ENCODE data around the gene TBCA. TPM values are rescaled to one million over a fixed set of nuclear protein-coding genes. Genes with fewer than 3 reads are reported as not detected.

TBCA gene
- total and polyA plus RNA-seq, 2 of the 13 experiments (the other 11 are each of a cell fraction or from before 2014, with no cell fraction given), result 93.8 to 309 TPM

- peaks cover 58% of the 10 kb centered on the region for H4K20me1 ChIP-seq (ENCODE audit: insufficient read depth, low read length)
- no peaks in the 10 kb centered on the region for H3K9me3 ChIP-seq (ENCODE audit: low read length)
- in situ Hi-C loops (cut with HindIII; ENCODE audit: extremely low pct_ligation_motif_present, low pct_unique_long_range_greater_than_20kb) (no loop called here), intact Hi-C loops (cut with micrococcal nuclease; ENCODE audit: unreplicated experiment) (loop anchor here (10.0 kb wide), 1 partner anchor 232 kb away; no protein-coding TSS in a partner anchor)
- H3K27me3 ChIP-seq (ENCODE audit: control insufficient read depth in 1 of 2, insufficient read depth in 2 of 2, low read length in 2 of 2), result no peaks in the 10 kb centered on the region
- H3K36me3 ChIP-seq (replicated peaks in 1 of 2; ENCODE audit: control insufficient read depth in 1 of 2, insufficient read depth in 2 of 2, low read length in 2 of 2), result peaks cover 3 to 23% of the 10 kb centered on the region in 2 experiments; a peak in 4 of 5 replicates
- FAIRE-seq (no peak), ATAC-seq (no peak), DNase-seq (ENCODE audit: low spot score) (no peak)
- BruUV-seq (replicated peaks), result no TSS peak
- peaks cover 62% of the 10 kb centered on the region for H3K4me1 ChIP-seq (ENCODE audit: insufficient read depth, low read length)
- H3K4me3 ChIP-seq (replicated peaks in 1 of 3; ENCODE audit: insufficient read depth in 1 of 3, low read depth in 2 of 3, low read length in 3 of 3), result no peak overlapping the region; a peak in 1 of 6 replicates
- POLR2A ChIA-PET, result interaction anchor here (1.0 kb wide), 1 partner anchor 40 kb away, joined by 3 read pairs; no protein-coding TSS in a partner anchor
- H3K79me2 ChIP-seq (ENCODE audit: insufficient read depth, low read length), result peaks cover 84% of the 10 kb centered on the region
- CTCF ChIA-PET (ENCODE audit: low intra/inter-chr PET ratio, low total read pairs), result no interaction called here
- H3K27ac ChIP-seq (ENCODE audit: extremely low read length, insufficient read depth, low read length), result no peak overlapping the region
- H3K4me2 ChIP-seq (ENCODE audit: low read depth, low read length), result peak overlapping the region; percentile 100
- no peak overlapping the region for H3K9ac ChIP-seq (ENCODE audit: insufficient read depth, low read depth, low read length)
- H2AFZ ChIP-seq (ENCODE audit: low read length), result no peak overlapping the region
- TF ChIP-seq KLF12 (CRISPR knock-in tag; IDR thresholded peaks at IDR 0.05; ENCODE audit: borderline replicate concordance) (no peak), SUZ12 (IDR thresholded peaks at IDR 0.05; ENCODE audit: low read depth, low read length) (no peak), TFE3 (CRISPR knock-in tag; IDR thresholded peaks at IDR 0.05) (no peak), RBM39 (IDR thresholded peaks at IDR 0.05; ENCODE audit: low read depth, low read length, poor library complexity, severe bottlenecking) (no peak), AGO2 (optimal IDR thresholded peaks at IDR 0.05; ENCODE audit: low read depth, low read length) (no peak), BORCS8-MEF2B (CRISPR knock-in tag; IDR thresholded peaks at IDR 0.05) (no peak), ZNF597 (CRISPR knock-in tag; IDR thresholded peaks at IDR 0.05) (no peak), ISX (CRISPR knock-in tag; conservative IDR thresholded peaks at IDR 0.05) (no peak), MAFF (IDR thresholded peaks at IDR 0.05; ENCODE audit: low read depth, low read length) (peak; percentile 54; the same call in 1 of the 2 replicates), GTF2F1 (IDR thresholded peaks at IDR 0.05; ENCODE audit: low read length) (no peak), HDAC2 (CRISPR knock-in tag; IDR thresholded peaks at IDR 0.05) (no peak), RFXANK (CRISPR knock-in tag; IDR thresholded peaks at IDR 0.05) (no peak), STAG1 (CRISPR knock-in tag; IDR thresholded peaks at IDR 0.05) (no peak), ZNF282 (IDR thresholded peaks at IDR 0.05; ENCODE audit: partially characterized antibody) (no peak), ZNF343 (CRISPR knock-in tag; IDR thresholded peaks at IDR 0.05) (no peak), TFDP2 (CRISPR knock-in tag; IDR thresholded peaks at IDR 0.05) (no peak), ZNF460 (CRISPR knock-in tag; IDR thresholded peaks at IDR 0.05; ENCODE audit: borderline replicate concordance) (no peak), MAFK (conservative IDR thresholded peaks at IDR 0.05 in 1 of 2, IDR thresholded peaks at IDR 0.05 in 1 of 2; ENCODE audit: low read length in 2 of 2) (peak; percentile 60 to 80), ZNF580 (CRISPR knock-in tag; IDR thresholded peaks at IDR 0.05; ENCODE audit: borderline replicate concordance, low read depth) (no peak), MLLT10 (CRISPR knock-in tag; IDR thresholded peaks at IDR 0.05) (no peak), RBFOX2 (IDR thresholded peaks at IDR 0.05; ENCODE audit: low read depth, low read length) (peak; percentile 51), EP300 (IDR thresholded peaks at IDR 0.05; ENCODE audit: low read depth in 2 of 2, low read length in 2 of 2) (no peak), EP300 (CRISPR knock-in tag; IDR thresholded peaks at IDR 0.05; ENCODE audit: borderline replicate concordance) (no peak), FOXA1 (IDR thresholded peaks at IDR 0.05) (no peak), FOXA1 (CRISPR knock-in tag; IDR thresholded peaks at IDR 0.05) (no peak)
These were observed 3.4 kb downstream of the TBCA start for GRCh38 chr5:77772729-77773128.

All from HepG2 (cell line).